HepG2 (cell line): ENCODE measurements around the gene APOA1. TPM values are rescaled to one million over a fixed set of nuclear protein-coding genes. Genes with fewer than 3 reads are reported as not detected.
A peak's percentile ranks its signal among the peaks of the same experiment; 100 is the strongest.

ENCODE experiments used
- ELF4 ChIP-seq: sonication (generic); formaldehyde crosslinking; IDR thresholded peaks from 2 replicates; pipeline ENCODE4 v1.5.0; 2020; ENCODE audit warnings: missing genetic modification reagents, mild to moderate bottlenecking, moderate library complexity, borderline replicate concordance
- FOXC1 ChIP-seq: sonication (generic); formaldehyde crosslinking; IDR thresholded peaks from 2 replicates; pipeline ENCODE4 v1.8.0; 2022; ENCODE audit warnings: mild to moderate bottlenecking, missing genetic modification reagents, borderline replicate concordance
- GFI1 ChIP-seq: sonication (generic); formaldehyde crosslinking; IDR thresholded peaks from 2 replicates; pipeline ENCODE4 v1.5.0; 2020; ENCODE audit warnings: missing genetic modification reagents, mild to moderate bottlenecking, borderline replicate concordance
- IRX3 ChIP-seq: sonication (generic); formaldehyde crosslinking; IDR thresholded peaks from 2 replicates; pipeline ENCODE4 v1.8.1; 2023; ENCODE audit warnings: mild to moderate bottlenecking, low read depth, missing genetic modification reagents, borderline replicate concordance
- MEF2D ChIP-seq: sonication (generic); formaldehyde crosslinking; IDR thresholded peaks from 2 replicates; pipeline ENCODE4 v1.5.1; 2020; ENCODE audit warnings: mild to moderate bottlenecking, missing genetic modification reagents
- NR2C2 ChIP-seq: sonication (generic); formaldehyde crosslinking; IDR thresholded peaks from 2 replicates; pipeline ENCODE4 v1.4.0; 2020; ENCODE audit warnings: missing genetic modification reagents, mild to moderate bottlenecking, moderate library complexity, borderline replicate concordance
- RXRA ChIP-seq: sonication (generic); formaldehyde crosslinking; IDR thresholded peaks from 2 replicates; pipeline ENCODE4 v1.5.1; 2020; ENCODE audit warnings: missing genetic modification reagents
- ZNF292 ChIP-seq: sonication (generic); formaldehyde crosslinking; IDR thresholded peaks from 2 replicates; pipeline ENCODE4 v1.8.1; 2022; ENCODE audit warnings: mild to moderate bottlenecking, low read depth, missing genetic modification reagents, borderline replicate concordance
- ZNF44 ChIP-seq: sonication (generic); formaldehyde crosslinking; IDR thresholded peaks from 2 replicates; pipeline ENCODE4 v1.5.1; 2020; ENCODE audit warnings: mild to moderate bottlenecking, missing genetic modification reagents
- ZNF546 ChIP-seq: sonication (generic); formaldehyde crosslinking; conservative IDR thresholded peaks from 2 replicates; pipeline ENCODE4 v1.8.1; 2023; ENCODE audit warnings: mild to moderate bottlenecking, missing genetic modification reagents
- ZNF644 ChIP-seq: IDR thresholded peaks from 2 replicates; pipeline ENCODE4 v1.6.1; 2016; ENCODE audit warnings: low read depth
- ZNF768 ChIP-seq: sonication (generic); formaldehyde crosslinking; IDR thresholded peaks from 2 replicates; pipeline ENCODE4 v1.4.0; 2020; ENCODE audit warnings: missing genetic modification reagents
- polyA plus RNA-seq, 8 experiments: library from polyadenylated mRNA; depleted of rRNA in 3 of 8; stranded (reverse) in 7 of 8; unstranded in 1 of 8; fragments of >200 nt; fragmentation: Illumina TruSeq in 4 of 8; extraction: Trizol in 4 of 8; gene quantifications; 2 replicates each; pipeline versions ENCODE4 v1.2.1 to v1.2.3, GENCODE V29; 2011 to 2016; ENCODE audit warnings: low read depth in 4 of 8, missing spikeins in 1 of 8, mixed read lengths in 1 of 8; ENCODE audit not compliant: insufficient read depth in 1 of 8
- total RNA-seq, 5 experiments: library from RNA; depleted of rRNA; stranded (reverse); fragments of >200 nt; fragmentation: Illumina TruSeq; extraction: Trizol; gene quantifications; 2 replicates each; pipeline ENCODE4 v1.2.3, GENCODE V29; 2016; ENCODE audit warnings: low read depth in 1 of 5
- TF ChIP-seq, protein P1 (sequence below): IDR thresholded peaks from 2 replicates; pipeline ENCODE4 v1.6.1; 2016; ENCODE audit warnings: missing biosample characterization, missing genetic modification reagents, low read depth
- TF ChIP-seq, protein P2 (sequence below): sonication (generic); formaldehyde crosslinking; IDR thresholded peaks from 2 replicates; pipeline ENCODE4 v1.8.0; 2022; ENCODE audit warnings: missing genetic modification reagents, mild to moderate bottlenecking, inconsistent platforms, borderline replicate concordance
- TF ChIP-seq, protein P3 (sequence below): sonication (generic); formaldehyde crosslinking; IDR thresholded peaks from 2 replicates; pipeline ENCODE4 v1.4.0; 2020; ENCODE audit warnings: mild to moderate bottlenecking, missing genetic modification reagents
- TF ChIP-seq, protein P4 (sequence below): sonication (generic); formaldehyde crosslinking; IDR thresholded peaks from 2 replicates; pipeline ENCODE4 v1.5.1; 2020; ENCODE audit warnings: missing genetic modification reagents, mild to moderate bottlenecking, borderline replicate concordance
- TF ChIP-seq, protein P5 (sequence below): sonication (generic); formaldehyde crosslinking; IDR thresholded peaks from 2 replicates; pipeline ENCODE4 v1.8.1; 2023; ENCODE audit warnings: mild to moderate bottlenecking, inconsistent platforms, moderate library complexity, missing genetic modification reagents, borderline replicate concordance
- TF ChIP-seq, protein P6 (sequence below): sonication (generic); formaldehyde crosslinking; IDR thresholded peaks from 2 replicates; pipeline ENCODE4 v1.4.0; 2020; ENCODE audit warnings: missing genetic modification reagents

Gene APOA1
- total and polyA plus RNA-seq, 2 of the 13 experiments (the other 11 are each of a cell fraction or from before 2014, with no cell fraction given), result 1,973 to 5,485 TPM

DNA sequence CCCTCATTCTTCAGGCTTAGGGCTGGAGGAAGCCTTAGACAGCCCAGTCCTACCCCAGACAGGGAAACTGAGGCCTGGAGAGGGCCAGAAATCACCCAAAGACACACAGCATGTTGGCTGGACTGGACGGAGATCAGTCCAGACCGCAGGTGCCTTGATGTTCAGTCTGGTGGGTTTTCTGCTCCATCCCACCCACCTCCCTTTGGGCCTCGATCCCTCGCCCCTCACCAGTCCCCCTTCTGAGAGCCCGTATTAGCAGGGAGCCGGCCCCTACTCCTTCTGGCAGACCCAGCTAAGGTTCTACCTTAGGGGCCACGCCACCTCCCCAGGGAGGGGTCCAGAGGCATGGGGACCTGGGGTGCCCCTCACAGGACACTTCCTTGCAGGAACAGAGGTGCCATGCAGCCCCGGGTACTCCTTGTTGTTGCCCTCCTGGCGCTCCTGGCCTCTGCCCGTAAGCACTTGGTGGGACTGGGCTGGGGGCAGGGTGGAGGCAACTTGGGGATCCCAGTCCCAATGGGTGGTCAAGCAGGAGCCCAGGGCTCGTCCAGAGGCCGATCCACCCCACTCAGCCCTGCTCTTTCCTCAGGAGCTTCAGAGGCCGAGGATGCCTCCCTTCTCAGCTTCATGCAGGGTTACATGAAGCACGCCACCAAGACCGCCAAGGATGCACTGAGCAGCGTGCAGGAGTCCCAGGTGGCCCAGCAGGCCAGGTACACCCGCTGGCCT, 7.1 kb downstream of the APOA1 start (continued):
- TF ChIP-seq, protein P1, sequence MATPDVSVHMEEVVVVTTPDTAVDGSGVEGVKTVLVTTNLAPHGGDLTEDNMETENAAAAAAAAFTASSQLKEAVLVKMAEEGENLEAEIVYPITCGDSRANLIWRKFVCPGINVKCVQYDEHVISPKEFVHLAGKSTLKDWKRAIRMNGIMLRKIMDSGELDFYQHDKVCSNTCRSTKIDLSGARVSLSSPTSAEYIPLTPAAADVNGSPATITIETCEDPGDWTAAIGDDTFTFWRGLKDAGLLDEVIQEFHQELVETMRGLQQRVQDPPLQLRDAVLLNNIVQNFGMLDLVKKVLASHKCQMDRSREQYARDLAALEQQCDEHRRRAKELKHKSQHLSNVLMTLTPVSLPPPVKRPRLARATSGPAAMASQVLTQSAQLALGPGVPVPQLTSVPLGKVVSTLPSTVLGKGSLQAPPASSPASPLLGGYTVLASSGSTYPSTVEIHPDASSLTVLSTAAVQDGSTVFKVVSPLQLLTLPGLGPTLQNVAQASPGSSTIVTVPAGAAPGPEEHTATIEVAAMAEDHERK (CRISPR knock-in tag), result no peak
- TF ChIP-seq, protein P2, sequence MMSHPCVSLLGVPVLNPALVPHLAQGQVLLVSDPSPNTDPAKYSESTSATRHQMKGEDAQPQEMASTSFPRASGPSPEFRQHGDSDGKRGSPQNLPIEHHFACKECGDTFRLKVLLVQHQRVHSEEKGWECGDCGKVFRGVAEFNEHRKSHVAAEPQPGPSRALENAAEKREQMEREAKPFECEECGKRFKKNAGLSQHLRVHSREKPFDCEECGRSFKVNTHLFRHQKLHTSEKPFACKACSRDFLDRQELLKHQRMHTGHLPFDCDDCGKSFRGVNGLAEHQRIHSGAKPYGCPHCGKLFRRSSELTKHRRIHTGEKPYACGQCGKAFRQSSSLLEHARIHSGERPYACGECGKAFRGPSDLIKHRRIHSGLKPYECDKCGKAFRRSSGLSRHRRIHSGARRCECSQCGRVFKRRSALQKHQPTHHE (CRISPR knock-in tag), result 0 out of 2 replicates have a peak, but pooled peaks have one; percentile 14
- TF ChIP-seq, protein P3, sequence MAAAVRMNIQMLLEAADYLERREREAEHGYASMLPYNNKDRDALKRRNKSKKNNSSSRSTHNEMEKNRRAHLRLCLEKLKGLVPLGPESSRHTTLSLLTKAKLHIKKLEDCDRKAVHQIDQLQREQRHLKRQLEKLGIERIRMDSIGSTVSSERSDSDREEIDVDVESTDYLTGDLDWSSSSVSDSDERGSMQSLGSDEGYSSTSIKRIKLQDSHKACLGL (CRISPR knock-in tag), result peak; percentile 34; the same call in 1 of the 2 replicates
- TF ChIP-seq, protein P4, sequence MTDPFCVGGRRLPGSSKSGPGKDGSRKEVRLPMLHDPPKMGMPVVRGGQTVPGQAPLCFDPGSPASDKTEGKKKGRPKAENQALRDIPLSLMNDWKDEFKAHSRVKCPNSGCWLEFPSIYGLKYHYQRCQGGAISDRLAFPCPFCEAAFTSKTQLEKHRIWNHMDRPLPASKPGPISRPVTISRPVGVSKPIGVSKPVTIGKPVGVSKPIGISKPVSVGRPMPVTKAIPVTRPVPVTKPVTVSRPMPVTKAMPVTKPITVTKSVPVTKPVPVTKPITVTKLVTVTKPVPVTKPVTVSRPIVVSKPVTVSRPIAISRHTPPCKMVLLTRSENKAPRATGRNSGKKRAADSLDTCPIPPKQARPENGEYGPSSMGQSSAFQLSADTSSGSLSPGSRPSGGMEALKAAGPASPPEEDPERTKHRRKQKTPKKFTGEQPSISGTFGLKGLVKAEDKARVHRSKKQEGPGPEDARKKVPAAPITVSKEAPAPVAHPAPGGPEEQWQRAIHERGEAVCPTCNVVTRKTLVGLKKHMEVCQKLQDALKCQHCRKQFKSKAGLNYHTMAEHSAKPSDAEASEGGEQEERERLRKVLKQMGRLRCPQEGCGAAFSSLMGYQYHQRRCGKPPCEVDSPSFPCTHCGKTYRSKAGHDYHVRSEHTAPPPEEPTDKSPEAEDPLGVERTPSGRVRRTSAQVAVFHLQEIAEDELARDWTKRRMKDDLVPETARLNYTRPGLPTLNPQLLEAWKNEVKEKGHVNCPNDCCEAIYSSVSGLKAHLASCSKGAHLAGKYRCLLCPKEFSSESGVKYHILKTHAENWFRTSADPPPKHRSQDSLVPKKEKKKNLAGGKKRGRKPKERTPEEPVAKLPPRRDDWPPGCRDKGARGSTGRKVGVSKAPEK (CRISPR knock-in tag), result 0 out of 2 replicates have a peak, but pooled peaks have one; percentile 45
- TF ChIP-seq IRX3 (CRISPR knock-in tag), result peak; percentile 51; the same call in 1 of the 2 replicates
- peak; percentile 79 for TF ChIP-seq ZNF768 (CRISPR knock-in tag)
- TF ChIP-seq ZNF644, result no peak
- TF ChIP-seq, protein P5, sequence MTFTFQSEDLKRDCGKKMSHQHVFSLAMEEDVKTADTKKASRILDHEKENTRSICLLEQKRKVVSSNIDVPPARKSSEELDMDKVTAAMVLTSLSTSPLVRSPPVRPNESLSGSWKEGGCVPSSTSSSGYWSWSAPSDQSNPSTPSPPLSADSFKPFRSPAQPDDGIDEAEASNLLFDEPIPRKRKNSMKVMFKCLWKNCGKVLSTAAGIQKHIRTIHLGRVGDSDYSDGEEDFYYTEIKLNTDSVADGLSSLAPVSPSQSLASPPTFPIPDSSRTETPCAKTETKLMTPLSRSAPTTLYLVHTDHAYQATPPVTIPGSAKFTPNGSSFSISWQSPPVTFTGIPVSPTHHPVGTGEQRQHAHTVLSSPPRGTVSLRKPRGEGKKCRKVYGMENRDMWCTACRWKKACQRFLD, result no peak
- TF ChIP-seq FOXC1 (CRISPR knock-in tag), result 0 out of 2 replicates have a peak, but pooled peaks have one; percentile 10
- 0 out of 2 replicates have a peak, but pooled peaks have one; percentile 49 for TF ChIP-seq ELF4 (CRISPR knock-in tag)
- 0 out of 2 replicates have a peak, but pooled peaks have one; percentile 47 for TF ChIP-seq ZNF292
- TF ChIP-seq, protein P6, sequence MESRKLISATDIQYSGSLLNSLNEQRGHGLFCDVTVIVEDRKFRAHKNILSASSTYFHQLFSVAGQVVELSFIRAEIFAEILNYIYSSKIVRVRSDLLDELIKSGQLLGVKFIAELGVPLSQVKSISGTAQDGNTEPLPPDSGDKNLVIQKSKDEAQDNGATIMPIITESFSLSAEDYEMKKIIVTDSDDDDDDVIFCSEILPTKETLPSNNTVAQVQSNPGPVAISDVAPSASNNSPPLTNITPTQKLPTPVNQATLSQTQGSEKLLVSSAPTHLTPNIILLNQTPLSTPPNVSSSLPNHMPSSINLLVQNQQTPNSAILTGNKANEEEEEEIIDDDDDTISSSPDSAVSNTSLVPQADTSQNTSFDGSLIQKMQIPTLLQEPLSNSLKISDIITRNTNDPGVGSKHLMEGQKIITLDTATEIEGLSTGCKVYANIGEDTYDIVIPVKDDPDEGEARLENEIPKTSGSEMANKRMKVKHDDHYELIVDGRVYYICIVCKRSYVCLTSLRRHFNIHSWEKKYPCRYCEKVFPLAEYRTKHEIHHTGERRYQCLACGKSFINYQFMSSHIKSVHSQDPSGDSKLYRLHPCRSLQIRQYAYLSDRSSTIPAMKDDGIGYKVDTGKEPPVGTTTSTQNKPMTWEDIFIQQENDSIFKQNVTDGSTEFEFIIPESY (CRISPR knock-in tag), result peak; percentile 42; the same call in 1 of the 2 replicates
- no peak for TF ChIP-seq ZNF44 (CRISPR knock-in tag)
- no peak for TF ChIP-seq GFI1 (CRISPR knock-in tag)
- no peak for TF ChIP-seq NR2C2
- no peak for TF ChIP-seq RXRA (CRISPR knock-in tag)
- 0 out of 2 replicates have a peak, but pooled peaks have one; percentile 34 for TF ChIP-seq MEF2D (CRISPR knock-in tag)
- peak; percentile 52; the same call in 1 of the 2 replicates for TF ChIP-seq ZNF546 (CRISPR knock-in tag)
